ENCODE results near the gene SEC63.
A peak's percentile ranks its signal among the peaks of the same experiment; 100 is the strongest.
"Not testable (repeated sequence)": the region's sequence is repeated elsewhere in the genome, so short reads cannot be mapped to it uniquely, and the experiment has no call there.

Gene SEC63

DNA sequence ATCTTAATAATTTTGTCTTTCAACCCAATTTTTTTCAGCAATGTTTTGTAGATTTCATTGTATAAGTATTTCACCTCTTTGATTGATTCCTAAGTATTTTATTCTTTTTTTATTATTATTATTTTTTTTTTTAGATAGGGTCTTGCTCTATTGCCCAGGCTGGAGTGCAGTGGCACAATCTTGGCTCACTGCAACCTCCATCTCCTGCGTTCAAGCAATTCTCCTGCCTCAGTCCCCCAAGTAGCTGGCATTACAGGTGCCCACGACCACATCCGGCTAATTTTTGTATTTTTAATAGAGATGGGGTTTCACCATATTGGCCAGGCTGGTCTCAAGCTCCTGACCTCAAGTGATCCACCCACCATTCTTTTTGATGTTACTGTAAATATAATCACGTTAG is 97.0 kb downstream of the SEC63 start:
- not testable (repeated sequence) for DNase-seq (ENCODE audit: low spot score)

DNA sequence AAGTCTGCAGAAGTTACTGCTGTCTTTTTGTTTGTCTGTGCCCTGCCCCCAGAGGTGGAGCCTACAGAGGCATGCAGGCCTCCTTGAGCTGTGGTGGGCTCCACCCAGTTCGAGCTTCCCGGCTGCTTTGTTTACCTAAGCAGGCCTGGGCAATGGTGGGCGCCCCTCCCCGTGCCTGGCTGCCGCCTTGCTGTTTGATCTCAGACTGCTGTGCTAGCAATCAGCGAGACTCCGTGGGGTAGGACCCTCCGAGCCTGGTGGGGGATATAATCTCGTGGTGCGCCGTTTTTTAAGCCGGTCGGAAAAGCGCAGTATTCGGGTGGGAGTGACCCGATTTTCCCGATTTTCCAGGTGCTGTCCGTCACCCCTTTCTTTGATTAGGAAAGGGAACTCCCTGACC is 97.9 kb downstream of the SEC63 start:
- not testable (repeated sequence) for DNase-seq (ENCODE audit: low spot score)

DNA sequence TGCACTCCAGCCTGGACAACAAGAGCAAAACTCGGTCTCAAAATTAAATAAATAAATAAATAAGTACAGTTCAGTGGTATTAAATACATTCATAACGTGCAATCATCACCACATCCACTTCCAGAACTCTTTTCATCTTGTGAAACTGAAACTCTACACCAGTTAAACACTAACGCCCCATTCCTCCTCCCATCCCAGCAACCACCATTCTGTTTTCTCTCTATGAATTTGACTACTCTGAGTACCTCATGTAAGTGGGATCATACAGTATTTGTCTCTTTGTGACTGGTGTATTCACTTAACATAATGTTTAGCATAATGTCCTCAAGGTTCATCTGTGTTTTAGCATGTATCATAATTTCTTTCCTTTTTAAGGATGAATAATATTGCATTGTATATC is 104.8 kb downstream of the SEC63 start:
- DNase-seq (ENCODE audit: low spot score) = no peak

DNA sequence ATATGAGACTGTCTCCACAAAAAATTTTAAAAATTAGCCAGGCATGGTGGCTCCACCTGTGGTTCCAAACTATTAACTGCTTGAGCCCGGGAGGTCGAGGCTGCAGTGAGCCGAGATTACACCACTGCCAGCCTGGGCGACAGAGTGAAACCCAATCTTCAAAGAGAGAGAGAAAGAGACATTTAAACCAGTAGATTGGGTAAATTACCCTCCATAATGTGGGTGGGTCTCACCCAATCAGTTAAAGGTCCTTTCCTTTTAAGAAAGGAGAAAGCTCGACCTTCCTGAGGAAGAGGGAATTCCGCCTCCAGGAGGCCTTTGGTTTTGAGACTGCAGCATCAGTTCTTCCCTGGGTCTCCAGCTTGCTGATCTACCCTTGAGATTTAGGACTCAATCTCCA is 108.7 kb downstream of the SEC63 start:
- DNase-seq (ENCODE audit: low spot score) = no peak

DNA sequence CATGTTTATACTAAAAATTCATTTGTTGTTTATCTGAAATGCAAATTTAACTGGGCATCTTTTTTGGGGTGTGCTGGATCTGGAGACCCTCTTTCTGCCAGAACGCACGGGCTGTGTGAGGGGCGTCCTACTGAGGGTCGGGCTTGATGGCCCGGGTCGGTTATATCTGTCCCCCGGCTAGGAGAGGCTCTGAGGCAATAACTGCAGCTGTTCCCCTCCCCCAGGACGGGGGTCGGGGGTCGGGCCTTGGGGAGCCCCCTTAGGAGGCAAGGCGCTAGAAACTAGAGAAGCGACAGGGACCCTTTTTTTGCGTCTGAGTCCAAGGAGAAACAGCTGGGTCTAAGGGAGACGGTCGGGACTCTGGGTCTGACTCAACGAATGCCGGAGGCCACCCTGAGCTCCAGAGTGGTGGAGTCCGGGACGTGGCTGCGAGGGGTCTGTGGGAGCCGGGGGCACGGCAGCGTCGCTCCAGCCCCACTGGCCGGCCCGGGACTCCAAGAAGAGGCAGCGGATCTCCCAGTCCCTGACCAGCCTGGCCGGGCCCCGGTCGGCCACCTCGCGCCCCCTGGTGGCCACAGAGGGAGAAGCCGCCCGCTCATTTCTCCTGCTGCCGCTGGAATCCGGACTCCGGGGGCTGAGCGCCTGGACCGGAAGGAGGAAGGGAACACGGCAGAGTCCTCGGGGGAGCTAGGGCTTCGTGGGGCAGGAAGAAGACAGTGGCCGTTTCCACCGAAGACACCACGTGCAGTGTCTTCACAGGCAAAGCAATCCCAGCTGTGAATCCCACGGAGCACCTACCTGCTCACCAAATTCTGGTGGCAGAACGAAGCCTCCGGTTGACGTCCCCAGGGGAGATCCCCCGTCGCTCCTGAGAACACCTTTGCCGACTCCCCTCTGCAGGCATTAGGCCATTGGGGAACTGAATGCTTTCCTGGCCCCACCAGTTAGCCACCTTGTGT is 109.9 kb downstream of the SEC63 start:
- DNase-seq (ENCODE audit: low spot score) = peak; percentile 79

DNA sequence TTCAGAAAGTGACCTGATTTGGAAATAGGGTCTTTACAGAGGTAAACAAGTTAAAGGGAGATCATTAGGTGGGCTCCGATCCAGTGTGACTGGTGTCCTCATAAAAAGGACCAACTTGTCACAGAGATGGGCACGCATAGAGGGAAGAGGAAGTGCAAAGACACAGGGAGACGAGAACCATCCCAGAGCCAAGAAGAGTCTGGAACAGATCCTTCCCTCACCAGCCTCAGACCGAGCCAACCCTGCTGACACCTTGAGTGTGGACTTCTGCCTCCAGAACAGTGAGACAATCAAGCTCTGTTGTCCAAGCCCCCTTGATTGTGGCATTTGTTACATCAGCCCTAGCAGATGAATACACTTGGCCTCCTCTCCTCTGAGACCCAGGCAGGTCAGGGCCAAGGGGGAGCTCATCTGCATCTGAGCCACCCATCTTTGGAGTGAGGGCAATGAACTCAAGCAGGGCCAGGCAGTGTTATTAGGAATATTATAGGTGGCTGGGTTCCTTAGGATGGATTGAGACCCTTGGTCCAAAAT is 111.7 kb downstream of the SEC63 start:
- no peak for DNase-seq (ENCODE audit: low spot score)

DNA sequence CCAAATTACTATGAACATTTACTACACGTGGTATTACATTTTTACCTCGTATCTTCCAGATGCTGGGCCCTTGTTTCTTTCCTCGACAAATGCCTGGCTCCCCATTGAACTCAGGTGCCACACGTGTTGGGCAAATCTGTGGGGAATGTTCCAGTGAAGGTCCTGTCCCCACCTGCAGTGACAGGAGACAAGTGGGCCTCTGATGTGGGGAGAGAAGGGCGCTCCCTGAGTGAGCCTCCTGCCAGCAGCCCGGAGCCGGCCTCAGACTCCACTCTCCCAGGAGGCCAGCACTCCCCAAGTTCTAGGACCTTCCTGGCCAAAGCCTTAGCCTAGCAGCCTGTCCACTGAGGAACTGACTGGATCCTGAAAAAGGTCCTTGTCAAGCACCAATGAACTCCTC is 112.2 kb downstream of the SEC63 start:
- no peak for DNase-seq (ENCODE audit: low spot score)

DNA sequence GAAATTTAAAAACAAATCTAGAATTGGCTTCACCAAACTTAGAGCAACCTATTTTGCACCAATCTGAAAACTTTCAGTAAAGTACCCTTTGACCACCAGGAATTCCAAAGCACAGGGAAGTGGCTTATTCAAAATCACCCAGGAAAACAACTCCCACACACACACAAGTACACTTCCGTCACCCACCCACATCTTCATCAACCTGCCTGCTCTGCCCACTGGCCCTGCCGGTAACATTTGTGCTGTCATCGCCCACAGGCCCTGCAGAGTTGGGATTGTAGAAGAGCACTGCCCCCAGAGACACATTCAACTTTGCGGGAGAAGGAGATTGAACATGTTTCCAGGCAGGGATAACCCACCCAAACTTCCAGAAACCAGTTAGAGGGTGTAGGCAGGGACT is 114.6 kb downstream of the SEC63 start:
- DNase-seq (ENCODE audit: low spot score) = no peak

DNA sequence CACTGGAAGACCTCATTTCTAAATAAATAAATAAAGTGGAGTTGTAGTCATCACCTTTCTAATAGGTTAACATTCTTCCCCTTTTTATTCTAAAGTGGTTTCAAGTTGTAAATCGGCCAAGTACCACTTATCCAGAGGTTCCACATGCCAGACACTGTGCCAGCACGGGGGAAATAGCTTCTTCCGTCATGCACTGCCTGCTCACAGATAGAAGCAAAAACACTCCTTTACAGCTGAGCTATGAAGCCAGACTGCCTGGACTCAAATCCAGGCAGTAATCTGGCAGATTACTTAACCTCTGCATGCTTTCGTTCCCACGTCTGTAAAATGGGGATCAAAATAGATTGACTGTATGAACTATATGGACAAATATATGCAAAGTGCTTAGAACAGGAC is 116.7 kb downstream of the SEC63 start:
- DNase-seq (ENCODE audit: low spot score) = no peak

DNA sequence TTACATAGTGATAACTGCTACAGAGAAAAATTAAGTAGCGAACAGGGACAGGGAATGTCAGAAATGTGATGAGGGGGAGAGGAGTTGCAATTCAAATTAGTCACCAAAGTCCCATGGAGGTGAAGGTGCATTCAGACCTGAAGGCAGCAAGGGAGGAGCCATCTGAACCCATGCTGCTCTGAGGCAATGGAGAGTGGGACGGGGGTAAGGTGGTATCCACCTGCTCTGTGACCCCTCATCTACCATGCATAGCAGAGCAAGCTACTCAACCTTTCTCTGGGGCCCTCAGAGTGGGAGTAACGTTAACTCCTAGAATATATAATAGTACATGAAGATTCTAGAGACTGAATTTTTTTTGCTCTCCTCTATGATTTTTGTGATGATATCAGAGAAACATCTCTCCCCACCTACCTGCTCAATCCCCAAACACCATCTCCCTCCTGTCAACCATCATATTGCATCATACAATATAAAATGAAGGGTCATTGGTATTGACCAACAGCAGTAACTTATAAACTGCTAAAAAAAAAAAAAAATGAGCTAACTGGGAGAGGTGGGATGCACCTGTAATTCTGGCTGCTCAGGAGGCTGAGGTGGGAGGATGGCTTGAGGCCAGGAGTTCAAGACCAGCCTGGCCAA is 117.3 kb downstream of the SEC63 start:
- DNase-seq (ENCODE audit: low spot score) = no peak

DNA sequence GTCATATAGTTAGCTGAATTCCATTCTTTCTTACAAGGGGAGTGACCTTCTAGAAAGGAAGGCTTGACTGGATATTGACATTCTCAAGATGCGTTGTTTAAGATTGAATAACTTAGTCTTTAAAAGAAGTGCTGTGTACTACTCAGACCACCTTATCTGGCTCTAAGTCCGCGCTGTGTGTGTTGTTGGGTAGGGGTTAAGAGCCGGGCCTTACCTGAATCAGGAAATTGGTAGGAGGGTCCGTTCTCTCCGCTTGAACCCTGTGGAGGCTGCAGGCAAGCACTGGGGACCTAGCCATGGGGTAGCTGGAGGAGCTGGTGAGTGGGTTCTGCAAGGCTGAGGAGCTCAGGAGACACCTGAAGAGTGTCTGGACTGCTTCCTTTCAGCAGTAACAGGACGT is 124.9 kb downstream of the SEC63 start:
- DNase-seq (ENCODE audit: low spot score) = no peak

DNA sequence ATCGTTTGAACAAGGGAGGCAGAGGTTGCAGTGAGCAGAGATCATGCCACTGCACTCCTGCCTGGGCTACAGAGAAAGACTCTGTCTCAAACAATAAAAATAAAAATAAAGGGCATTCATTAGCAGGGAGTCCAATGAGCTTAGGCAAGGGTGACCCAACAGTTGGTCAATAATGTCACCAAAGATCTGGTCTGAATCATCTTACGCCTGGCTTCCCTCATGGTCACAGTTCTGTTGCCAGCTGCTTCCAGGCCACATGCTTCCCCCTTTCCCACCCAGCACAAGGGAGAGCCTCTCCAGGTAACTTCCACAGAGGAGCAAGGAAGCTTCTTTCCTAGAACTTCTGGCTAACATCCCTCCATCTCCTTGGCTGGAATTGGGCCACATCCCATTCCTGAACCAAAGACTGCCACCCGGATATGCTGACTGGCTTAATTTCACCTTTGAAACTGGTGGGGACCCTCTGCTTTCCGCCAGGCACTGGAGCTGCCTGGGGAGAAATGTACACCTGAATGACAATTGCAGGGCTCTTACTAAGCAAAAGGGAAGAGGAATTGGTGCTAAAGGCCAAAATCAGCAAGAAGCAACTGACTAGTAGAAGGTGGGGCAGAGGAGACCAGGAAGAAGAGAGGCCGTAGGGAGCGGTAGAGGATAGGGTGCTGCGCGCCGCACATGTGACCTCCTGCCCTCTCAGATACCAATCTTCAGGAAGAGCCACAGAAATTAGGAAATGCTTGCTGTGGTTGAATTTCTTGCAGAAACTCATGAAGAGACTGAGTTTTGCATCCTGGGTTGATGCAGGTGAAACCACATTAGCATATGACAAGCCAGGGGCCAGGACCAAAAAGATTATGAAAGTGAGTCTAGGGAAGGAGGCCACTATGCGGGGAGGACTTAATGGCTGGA is 125.6 kb downstream of the SEC63 start:
- no peak for DNase-seq (ENCODE audit: low spot score)

DNA sequence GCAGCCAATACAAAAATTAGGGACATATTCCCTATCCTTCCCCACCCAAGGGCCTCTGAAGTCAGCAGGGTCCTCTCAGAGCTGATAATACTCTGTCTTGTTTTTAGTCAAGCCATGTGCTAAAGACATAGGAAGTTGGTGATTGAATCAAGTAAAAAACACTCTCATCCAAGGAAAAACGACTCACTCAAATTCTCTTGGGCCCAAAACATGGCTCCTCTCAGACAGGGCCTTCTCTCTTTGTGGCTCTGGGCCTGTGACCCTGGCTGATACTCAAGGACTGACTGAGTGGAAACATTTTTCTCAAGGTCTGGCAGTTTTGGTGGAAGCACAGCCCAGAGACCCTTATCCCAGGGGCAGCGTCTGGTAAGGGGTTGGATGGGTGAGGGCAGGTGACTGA is 127.9 kb downstream of the SEC63 start:
- no peak for DNase-seq (ENCODE audit: low spot score)

DNA sequence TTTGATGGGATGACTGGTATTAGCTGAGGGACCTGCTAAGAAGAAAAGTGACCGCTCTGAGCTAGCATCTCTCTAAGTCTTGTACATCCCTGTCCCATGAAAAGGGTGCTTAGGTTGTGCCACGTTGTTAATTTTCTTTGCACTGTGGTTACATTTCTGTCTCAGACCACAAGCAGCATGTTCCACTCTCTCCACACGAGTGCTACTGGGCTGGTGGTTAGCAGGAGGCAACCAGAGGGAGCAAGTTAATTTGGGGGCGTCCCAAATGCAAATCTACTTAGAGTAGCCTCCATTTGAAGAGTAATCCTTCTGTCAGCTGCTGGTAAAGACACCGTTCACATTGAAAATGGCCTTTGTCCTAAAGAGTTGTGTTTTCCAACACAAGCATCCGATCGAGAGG is 130.5 kb downstream of the SEC63 start:
- no peak for DNase-seq (ENCODE audit: low spot score)

DNA sequence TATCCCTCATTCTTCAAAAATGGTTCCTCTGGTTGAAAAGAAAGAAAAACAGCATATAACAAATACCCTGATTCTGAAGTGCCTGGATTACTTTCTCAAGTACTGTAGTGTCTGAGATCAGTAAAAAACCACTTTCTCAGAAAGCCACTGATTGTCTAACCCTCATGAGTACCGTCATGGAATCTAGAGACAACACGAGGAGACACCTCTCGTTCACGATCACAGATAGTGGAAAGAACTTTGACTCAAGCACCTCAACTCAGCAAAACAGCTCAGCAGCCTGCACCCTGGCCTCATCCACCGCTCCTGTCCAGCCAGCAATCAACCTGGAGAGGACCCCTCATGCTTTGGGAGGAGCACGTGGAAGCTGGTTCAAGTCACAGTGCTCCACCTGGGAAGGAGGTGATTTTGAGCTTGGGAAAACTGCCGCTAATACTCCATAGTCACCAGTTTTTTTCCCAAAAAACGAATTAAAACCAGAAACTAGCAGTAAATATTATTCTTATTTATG is 134.9 kb downstream of the SEC63 start:
- no peak for DNase-seq (ENCODE audit: low spot score)

DNA sequence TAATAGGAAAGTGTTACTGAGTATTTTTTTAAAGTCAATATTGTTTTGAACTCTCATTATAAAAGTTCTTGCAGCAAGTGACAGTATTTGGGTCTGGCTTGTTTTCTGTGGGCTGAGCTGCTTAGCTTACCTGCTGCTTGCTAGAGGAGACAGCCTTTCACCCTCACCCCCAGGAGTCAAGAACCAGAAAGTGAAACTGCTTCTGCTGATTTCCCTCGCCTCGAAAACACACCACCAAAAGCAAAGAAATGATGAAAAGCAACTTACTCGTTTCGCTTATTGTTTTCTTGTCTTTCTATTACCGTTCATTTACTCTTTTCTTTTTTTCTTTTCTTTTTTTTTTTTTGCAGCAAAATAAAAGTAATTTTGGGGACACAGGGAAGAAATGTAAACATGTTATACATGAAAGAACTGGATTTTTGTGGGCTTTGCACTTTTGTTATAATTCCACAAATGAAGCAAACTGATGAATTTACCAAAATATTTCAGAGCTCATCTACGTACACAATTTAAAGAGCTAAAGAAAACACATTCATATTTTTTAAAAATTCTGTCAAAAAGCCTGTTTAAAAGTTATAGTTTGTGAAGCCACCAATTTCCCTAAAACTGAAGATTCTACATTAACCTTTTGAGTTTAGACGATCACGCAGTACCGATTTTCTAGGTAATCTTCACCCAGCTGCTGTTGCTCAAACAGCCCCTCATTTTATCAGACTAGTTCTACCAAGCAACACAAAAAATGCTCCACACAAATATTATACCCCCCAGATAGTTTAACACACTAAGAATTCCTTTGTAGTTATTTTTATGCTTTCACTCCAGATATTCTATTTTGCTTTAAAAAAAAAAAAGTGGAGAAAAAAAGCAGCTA is 135.6 kb downstream of the SEC63 start:
- no peak for DNase-seq (ENCODE audit: low spot score)

DNA sequence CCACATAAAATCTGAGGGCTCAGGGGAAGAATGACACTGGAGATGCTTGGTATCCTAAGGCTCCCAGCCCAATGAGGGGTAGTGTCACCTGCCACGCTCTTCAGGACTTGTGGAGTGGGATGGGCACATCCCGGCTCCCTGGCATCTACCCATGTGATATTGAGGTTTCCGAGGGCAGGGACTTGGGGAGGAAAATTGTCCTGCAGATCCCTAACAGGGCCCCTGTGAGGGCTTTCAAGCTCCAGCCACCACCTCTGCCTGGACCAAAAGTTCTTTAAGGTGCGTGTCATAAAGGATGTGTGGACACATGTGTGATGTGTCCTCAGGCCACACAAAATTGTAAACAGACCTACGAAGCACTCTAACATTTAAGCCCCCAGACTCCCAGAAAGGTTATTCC is 136.4 kb downstream of the SEC63 start:
- no peak for DNase-seq (ENCODE audit: low spot score)

DNA sequence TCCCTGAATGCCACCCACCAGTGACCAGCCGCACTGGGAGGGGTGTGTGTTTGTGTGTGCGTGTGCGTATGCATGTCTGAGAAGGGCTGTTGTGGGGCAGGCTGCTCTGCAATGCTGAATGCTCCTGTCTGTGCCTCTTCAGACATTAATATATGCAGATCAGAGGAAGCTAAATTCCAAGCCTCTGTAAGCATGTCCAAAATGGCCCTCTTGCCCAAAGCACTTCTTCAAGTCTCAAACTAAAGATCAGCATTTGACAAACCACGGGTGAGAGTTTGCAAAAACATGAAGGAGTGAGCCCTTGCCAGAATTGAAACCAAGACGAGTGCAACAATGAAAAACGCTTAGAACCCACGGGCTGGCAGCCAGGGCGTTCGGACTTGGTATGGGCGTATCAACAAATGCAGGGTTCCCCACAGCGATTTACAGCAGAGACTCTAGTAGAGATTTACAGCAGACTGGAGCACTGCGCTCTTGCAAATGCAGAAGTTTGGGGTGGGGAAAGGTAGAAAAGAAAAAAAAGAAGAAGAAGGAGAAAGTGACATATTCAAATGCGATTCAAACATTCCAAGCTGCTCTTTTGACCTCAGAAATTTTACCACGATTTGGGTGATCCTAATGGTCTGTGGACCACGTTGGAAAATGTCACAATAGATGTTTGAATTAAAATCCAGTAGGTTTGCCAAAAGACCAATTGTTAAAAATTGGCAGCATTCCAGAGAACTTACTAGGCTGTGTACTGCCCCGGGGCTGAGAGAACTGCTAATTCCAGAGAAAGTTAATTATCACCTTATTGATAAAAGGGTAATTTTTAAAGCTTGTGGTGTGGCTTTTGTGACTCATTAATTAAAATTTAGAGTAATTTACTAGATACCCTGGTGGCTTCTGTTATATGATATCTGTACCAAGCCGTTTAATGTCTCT is 137.4 kb downstream of the SEC63 start:
- DNase-seq (ENCODE audit: low spot score) = no peak

DNA sequence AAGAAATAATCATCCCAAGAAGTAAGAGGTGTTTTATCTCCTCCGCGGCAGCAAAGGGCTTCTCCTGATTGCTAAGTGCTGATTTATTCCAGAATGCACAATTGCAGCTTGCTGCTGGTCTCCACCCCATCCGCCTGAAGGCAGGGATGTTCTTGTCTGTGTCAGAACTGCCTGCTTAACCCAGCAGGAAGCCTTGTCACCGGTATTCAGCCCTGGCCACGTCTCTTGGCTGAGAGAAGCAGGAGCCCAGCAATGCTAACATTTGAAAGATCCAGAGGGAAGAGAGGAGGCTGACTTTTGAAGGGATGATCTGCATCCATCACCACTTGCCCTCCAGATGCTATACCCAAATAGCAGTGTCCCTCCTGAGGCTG is 138.1 kb downstream of the SEC63 start:
- DNase-seq (ENCODE audit: low spot score) = no peak

DNA sequence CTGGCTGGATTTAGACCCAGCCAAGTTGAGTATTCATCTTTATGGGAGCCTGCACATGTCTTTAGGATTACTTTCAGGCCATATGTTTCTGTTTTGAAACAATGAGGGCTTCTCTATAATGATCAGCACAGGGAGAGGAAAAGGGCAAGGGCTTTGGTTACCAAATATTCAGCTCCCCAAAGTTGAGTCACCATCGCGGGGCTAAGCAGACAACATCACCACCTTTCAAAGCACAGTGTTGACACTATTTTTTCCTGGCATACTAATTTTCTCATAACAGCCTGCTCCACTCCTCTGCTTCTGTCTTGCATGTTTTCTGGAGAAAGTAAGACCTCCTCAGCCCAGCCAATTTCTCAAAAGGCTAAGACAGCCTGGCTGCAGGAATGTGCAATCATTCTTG is 138.8 kb downstream of the SEC63 start:
- no peak for DNase-seq (ENCODE audit: low spot score)
